ENCODE data around the gene SEMA4C. TPM values are rescaled to one million over a fixed set of nuclear protein-coding genes. Genes with fewer than 3 reads are reported as not detected.

SEMA4C gene
- total RNA-seq, 2 donors from 2014 or later, result 8.3 to 9.6 TPM

DNA sequence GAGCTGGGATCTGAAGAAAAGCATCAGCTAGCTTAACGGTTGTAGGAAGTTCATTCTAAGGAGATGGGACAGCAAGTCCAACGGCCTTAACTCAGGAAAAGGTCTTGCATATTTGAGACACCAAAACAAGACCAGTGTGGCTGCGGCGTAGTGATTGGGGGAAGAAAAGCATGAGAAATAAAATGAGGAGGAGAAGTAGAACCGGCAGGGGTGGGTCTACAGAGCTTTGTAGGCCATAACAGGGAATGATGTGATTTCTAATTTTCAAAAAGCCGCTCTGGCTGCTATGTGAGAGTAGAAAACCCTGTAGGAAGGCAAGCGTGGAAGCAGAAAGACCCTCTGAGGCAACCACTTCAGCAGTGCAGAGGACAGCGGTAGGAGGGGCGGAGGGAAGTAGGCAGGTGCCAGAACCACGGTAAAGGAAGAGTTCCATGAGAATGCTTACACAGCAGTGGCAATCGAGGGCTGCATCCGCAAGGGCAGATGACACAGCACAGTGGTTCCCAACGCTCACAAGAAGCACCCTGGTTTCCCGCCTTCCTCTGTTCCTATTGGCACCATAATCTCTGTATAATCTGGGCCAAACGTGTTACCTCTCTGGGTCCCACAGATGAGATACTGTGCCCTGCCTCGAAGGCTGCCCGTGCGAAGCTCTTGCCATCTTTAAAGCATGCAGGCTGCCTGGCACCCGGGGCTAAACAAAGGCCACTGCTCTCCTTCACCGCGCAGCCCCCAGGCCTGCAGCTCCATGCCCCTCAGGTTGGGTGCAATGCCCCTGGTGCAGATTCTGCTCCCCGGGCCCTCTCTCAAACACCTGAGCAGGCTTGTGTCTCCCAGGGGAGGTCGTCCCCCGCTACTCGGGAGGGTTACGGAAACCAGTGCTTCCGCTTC lies 12.9 kb downstream of the SEMA4C start:
- Mint-ChIP-seq H3K4me3 (peak overlapping the region; percentile 89), H3K27me3 (no peaks in the 10 kb centered on the region), H3K27ac (peak overlapping the region; percentile 79), H3K9me3 (no peaks in the 10 kb centered on the region), H3K36me3 (ENCODE audit: low read depth) (peaks cover 39% of the 10 kb centered on the region), H3K4me1 (peaks cover 19% of the 10 kb centered on the region)
- ATAC-seq (replicated peaks), result peak; percentile 18

DNA sequence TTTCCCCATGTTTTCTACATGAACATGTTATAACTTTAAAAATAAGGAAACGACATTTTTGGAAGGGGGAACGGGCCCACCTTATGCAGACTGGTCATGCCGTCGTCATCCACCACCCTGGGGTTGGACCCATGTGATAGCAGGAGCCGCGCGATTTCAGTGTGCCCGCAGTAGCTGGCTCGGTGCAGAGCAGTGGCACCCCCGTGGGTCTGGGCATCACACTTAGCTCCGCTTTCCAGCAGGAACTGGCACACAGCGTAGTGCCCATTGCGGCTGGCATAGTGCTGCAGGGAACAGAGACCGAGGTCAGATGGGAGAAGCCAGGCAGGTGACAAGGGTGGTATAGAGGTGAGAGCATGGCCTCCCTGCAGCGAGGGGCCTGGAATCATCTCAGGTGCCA lies 16.6 kb downstream of the SEMA4C start:
- Mint-ChIP-seq H3K9me3 (no peaks in the 10 kb centered on the region), H3K4me3 (no peak overlapping the region), H3K36me3 (ENCODE audit: low read depth) (peaks cover 62% of the 10 kb centered on the region), H3K27ac (no peak overlapping the region), H3K27me3 (no peaks in the 10 kb centered on the region), H3K4me1 (peaks cover 13% of the 10 kb centered on the region)
- no peak for ATAC-seq (replicated peaks)

DNA sequence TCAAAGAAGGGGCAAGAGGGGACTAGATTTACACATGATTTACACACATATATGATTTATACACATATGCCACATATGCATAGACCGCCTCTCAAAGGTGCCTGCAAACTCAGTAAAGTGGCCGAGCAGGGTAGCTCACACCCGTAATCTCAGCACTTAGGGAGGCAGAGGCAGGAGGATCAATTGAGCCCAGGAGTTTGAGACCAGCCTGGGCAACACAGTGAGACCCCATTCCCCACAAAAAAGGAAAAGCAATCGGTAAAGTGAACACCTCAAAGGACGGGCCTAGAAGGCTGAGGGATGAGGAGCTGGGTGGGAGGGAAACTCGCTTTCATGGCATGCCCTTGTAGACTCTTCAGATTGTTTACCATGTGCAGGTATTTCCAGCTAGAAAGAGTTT lies 17.2 kb downstream of the SEMA4C start:
- peaks cover 68% of the 10 kb centered on the region for H3K36me3 Mint-ChIP-seq (ENCODE audit: low read depth)
- no peaks in the 10 kb centered on the region for H3K27me3 Mint-ChIP-seq
- peaks cover 13% of the 10 kb centered on the region for H3K4me1 Mint-ChIP-seq
- no peaks in the 10 kb centered on the region for H3K9me3 Mint-ChIP-seq
- H3K4me3 Mint-ChIP-seq, result no peak overlapping the region
- no peak for ATAC-seq (replicated peaks)
- H3K27ac Mint-ChIP-seq, result no peak overlapping the region

DNA sequence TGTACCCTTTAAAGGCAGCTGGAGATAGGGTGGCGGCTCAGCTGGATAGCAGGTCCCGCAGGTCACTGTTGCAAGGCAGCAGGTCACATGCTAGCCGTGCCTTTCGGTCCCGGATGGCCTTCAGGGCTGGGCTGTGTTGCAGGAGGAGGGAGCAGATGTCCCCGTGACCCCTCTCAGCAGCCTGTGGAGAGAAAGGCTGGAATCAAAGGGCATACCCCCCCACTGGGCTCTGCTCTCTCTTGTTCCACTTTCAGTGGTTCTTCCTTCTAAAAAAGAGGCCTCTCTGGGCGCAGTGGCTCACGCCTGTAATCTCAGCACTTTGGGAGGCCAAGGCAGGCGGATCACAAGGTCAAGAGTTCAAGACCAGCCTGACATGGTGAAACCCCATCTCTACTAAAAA lies 21.6 kb downstream of the SEMA4C start:
- H3K4me3 Mint-ChIP-seq, result no peak overlapping the region
- H3K9me3 Mint-ChIP-seq, result no peaks in the 10 kb centered on the region
- no peaks in the 10 kb centered on the region for H3K4me1 Mint-ChIP-seq
- peaks cover 67% of the 10 kb centered on the region for H3K36me3 Mint-ChIP-seq (ENCODE audit: low read depth)
- H3K27ac Mint-ChIP-seq, result peak overlapping the region; percentile 33
- H3K27me3 Mint-ChIP-seq, result no peaks in the 10 kb centered on the region
- ATAC-seq (replicated peaks), result no peak

DNA sequence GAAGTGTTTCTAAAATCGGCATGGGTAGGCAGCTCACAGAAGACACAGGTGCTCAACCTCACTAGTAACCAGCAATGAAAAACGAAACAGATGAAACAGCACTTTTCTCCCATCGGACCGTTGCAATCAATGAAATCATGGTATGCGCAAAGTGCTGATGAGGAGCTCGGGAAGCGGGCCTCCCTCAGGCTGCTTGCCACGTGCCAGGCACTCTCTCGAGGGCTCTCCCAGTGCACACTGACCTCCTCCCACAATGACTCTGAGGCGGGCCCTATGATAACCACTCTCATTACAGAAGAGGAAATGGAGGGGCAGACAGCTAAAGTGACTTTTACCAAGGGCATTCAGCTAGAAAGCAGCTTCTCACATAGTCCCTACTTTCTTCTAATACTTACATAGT lies 22.3 kb downstream of the SEMA4C start:
- H3K4me3 Mint-ChIP-seq, result no peak overlapping the region
- ATAC-seq (replicated peaks), result peak; percentile 14
- H3K9me3 Mint-ChIP-seq, result no peaks in the 10 kb centered on the region
- H3K27ac Mint-ChIP-seq, result peak overlapping the region; percentile 33
- no peaks in the 10 kb centered on the region for H3K27me3 Mint-ChIP-seq
- H3K4me1 Mint-ChIP-seq, result no peaks in the 10 kb centered on the region
- peaks cover 60% of the 10 kb centered on the region for H3K36me3 Mint-ChIP-seq (ENCODE audit: low read depth)

DNA sequence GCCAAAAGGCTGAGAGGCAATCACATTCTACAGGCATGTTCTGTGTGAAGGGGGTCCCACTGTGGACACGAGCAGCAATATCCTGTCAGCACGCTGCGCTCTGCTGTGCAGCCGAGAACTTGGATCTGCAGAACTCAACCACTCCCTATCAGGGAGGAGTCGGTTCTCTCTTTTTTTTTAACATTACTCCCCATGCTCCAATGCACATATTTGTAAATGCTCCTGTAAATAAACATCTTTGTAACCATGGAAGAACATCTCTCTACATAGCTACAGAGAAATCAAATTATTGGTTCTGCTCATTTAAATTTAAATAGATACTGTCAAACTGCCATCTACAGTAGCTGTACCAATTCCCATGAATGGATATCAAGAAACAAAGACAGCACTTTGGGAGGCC lies 23.1 kb downstream of the SEMA4C start:
- no peak overlapping the region for H3K4me3 Mint-ChIP-seq
- no peak for ATAC-seq (replicated peaks)
- H3K4me1 Mint-ChIP-seq, result no peaks in the 10 kb centered on the region

DNA sequence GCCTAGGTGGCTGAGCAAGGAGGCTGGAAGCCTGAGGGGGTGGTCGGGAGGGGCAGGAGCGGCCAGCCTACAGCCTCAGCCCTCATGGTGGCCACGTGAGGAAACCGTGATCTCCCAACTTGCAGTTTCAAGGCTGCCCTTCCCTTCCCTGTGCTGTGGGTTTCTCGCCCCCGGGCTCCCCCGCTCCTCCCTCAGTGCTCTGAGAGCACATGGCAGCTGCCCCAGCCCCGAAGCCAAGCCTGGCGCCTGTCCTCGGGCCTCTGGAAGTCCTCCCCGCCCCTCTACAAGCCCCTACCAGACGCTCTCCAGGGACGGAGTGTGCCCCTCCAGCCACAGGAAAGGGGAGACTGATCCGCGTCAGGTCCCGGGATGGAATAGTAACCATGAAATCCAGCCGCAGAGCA lies 25.5 kb downstream of the SEMA4C start:
- Mint-ChIP-seq H3K27me3 (no peaks in the 10 kb centered on the region), H3K36me3 (ENCODE audit: low read depth) (peaks cover 35% of the 10 kb centered on the region), H3K4me1 (no peaks in the 10 kb centered on the region)

More for the DNA sequence above, 23.1 kb downstream of the SEMA4C start:
- Mint-ChIP-seq H3K27me3 (no peaks in the 10 kb centered on the region), H3K9me3 (no peaks in the 10 kb centered on the region), H3K27ac (no peak overlapping the region), H3K36me3 (ENCODE audit: low read depth) (peaks cover 59% of the 10 kb centered on the region)

DNA sequence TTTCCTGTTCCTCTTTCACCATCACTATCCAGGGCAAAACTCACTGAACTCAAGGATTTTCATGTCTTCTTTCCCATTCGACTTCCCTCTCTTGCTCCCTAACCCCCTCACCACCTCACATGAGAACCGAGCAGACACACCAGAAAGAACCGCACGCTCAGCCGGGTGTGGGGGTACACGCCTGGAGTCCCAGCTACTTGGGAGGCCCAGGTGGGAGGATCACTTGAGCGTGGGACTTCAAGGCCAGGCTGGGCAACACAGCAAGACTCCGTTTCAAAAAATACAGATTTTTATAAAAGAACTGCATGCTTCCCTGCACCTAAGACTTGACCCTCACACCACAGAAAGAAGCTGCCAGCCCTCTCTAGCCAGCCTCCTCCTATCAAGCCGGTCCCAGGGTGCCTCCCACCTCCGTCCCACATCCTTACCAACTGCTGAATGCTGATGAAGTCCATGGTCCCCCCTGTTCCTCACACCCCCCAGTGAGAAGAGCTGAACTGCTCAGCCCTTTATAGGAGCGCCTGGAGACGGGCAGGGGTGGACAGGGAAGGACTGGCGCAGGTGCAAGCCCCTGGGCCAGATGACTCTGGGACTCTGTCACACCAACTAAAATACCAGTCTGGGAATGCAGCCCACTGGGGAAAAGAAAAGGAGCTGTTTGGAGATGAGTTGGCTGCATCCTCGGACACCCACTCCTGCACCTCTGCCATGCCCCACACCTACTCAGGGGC lies 26.2 kb downstream of the SEMA4C start, which contains the start of gene ANKRD23:
Gene ANKRD23, minus strand, starts transcription at position 484 of the 731 bp plus-strand sequence. Its CDS starts 29 bp downstream, at position 455.
- peaks cover 35% of the 10 kb centered on the region for H3K36me3 Mint-ChIP-seq (ENCODE audit: low read depth)
- H3K4me3 Mint-ChIP-seq, result no peak within 1 kb of the TSS
- no peaks in the 10 kb centered on the region for H3K4me1 Mint-ChIP-seq
- ATAC-seq (replicated peaks), result no peak
- no peaks in the 10 kb centered on the region for H3K27me3 Mint-ChIP-seq
- H3K9me3 Mint-ChIP-seq, result no peaks in the 10 kb centered on the region
- peak within 1 kb of the TSS; percentile 58 for H3K27ac Mint-ChIP-seq

More for the DNA sequence above, 25.5 kb downstream of the SEMA4C start:
- Mint-ChIP-seq H3K27ac (peak overlapping the region; percentile 58), H3K9me3 (no peaks in the 10 kb centered on the region), H3K4me3 (no peak overlapping the region)
- ATAC-seq (replicated peaks), result no peak

DNA sequence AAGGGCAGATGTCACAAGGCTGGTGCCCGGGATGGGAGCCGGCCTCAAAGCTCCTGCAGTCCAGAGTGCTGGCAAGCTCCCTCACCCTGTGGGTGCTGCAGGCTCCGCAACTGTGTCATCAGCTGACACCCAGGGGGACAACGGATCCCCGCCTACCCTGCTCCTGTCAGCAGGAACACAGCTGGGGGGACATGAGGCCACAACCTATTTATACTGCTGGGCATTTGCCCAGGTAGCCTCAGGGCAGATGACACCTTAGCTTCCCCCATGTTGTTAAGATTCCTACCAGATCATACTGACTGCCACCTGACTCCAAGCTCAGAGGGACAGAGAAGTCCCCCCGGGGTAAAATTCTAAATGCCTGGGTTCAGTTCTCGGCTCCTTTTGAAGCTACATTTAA lies 27.3 kb downstream of the SEMA4C start:
- H3K4me3 Mint-ChIP-seq, result no peak overlapping the region
- H3K9me3 Mint-ChIP-seq, result no peaks in the 10 kb centered on the region
- ATAC-seq (replicated peaks), result no peak
- H3K27ac Mint-ChIP-seq, result peak overlapping the region; percentile 61
- H3K27me3 Mint-ChIP-seq, result no peaks in the 10 kb centered on the region
- no peaks in the 10 kb centered on the region for H3K4me1 Mint-ChIP-seq
- peaks cover 24% of the 10 kb centered on the region for H3K36me3 Mint-ChIP-seq (ENCODE audit: low read depth)

DNA sequence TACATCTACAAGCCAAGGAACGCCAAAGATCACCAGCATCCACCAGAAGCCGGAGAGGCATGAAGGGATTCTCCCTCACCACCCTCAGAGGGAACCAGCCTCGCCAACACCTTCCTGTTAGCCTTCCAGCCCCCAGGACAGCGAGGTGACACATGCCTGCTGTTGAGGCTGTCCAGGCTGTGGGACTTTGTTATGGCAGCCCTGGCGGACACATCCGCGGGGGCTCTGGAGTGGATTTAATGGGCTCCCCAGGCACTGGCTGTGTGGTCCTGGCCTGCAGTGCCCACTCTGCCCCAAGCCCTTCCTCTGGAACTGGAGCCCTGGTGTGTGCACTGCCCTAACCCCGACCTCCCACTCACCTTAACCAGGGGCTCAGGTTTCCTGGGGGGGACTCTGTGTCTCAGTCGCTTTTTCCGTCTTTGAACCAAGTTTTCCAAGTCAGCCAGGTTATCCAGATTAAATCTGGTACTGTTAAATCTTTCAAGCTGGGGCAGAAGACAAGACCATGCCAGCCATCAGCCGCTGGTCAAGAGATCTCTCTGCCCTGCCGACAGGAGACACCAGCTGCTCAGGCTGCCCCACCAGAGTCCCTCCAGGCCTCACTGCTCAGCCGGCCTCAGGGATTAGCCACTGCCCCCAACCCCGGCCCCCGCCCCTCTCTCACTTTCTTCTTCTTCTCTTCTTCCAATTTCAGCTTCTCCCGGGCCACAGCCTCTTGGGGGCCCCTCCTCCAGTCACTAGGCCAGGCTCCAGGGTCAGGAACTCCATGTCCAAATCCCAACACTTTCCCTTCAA lies 28.0 kb downstream of the SEMA4C start:
- ATAC-seq (replicated peaks), result no peak
- H3K27me3 Mint-ChIP-seq, result no peaks in the 10 kb centered on the region

DNA sequence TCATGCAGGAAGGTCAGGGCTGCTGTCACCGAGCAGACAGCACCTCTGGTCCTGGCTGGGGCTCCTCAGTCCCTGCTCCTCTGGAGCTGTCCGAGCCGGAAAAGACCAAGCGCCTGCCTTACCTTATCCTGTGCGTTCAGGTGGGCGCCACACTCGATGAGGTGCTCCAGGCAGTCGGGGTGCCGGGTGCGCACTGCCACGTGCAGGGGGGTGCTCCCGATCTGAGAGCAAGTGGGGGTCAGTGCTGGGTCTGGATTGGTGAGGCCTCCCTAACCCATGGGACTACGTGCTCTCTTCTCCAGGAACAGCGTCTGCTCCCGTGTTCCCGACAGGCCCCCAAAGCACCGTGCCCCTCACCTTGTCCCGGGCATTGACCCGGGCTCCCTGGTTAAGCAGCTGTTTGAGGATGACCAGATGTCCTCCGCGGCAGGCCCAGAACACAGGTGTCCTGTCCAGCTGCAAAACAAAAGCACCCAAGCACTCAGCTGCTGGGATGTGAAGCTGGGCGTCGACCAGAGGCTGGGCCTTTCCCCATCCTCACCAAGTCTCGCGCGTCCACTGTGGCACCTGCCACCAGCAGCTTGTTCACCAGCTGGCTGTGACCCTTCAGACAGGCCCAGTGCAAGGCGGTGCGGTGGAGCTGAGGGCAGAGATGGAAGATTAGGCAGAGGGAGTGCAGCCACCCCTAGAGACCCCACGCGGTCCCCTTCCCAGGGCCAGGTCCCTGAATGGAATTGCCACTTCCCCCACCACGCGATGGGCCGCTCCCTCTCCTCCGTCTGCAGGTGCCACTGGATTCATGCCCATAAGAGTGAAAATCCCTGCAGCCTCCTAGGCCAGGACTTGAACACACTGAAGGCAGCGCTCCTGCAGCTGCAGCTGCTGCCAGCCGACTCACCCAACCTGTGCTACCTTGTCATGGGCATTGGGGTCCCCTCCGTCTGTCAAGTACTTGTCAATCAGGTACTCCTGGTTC lies 29.7 kb downstream of the SEMA4C start:
- Mint-ChIP-seq H3K9me3 (no peaks in the 10 kb centered on the region), H3K36me3 (ENCODE audit: low read depth) (peaks cover 20% of the 10 kb centered on the region), H3K4me3 (peak overlapping the region; percentile 45), H3K27me3 (no peaks in the 10 kb centered on the region), H3K4me1 (no peaks in the 10 kb centered on the region), H3K27ac (no peak overlapping the region)
- no peak for ATAC-seq (replicated peaks)

More for the DNA sequence above, 28.0 kb downstream of the SEMA4C start:
- Mint-ChIP-seq H3K36me3 (ENCODE audit: low read depth) (peaks cover 17% of the 10 kb centered on the region), H3K27ac (peak overlapping the region; percentile 61), H3K9me3 (no peaks in the 10 kb centered on the region), H3K4me1 (no peaks in the 10 kb centered on the region), H3K4me3 (no peak overlapping the region)

DNA sequence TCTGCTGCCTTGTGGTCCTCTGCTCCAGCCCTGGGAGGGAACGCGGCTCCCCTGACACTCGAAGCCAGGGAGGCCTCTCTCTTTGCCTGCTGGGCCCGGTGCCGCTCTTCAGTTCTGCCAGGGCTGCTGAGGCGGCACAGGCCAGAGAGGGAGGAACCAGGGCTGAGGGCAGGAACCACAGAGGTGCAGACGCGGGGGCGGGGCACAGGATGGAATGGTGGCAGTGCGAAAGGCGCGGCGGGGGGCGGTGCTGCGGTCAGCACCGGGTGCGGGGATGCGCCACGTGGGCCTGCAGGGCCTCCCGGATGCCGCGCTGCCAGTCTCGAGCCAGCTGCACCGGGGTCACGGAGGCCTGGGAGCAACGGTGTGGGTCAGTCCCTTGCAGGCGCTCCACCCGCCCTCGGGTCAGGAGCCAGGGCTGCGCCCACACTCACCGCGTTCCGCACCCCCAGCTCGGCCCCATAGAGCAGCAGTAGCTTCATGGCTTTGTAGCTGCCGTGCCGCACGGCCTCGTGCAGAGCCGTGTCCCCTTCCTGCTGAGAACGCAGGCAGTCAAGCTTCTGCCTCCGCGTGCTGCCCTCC lies 30.5 kb downstream of the SEMA4C start:
- Mint-ChIP-seq H3K4me1 (no peaks in the 10 kb centered on the region), H3K36me3 (ENCODE audit: low read depth) (peaks cover 28% of the 10 kb centered on the region), H3K4me3 (peak overlapping the region; percentile 45), H3K27ac (no peak overlapping the region), H3K9me3 (no peaks in the 10 kb centered on the region), H3K27me3 (no peaks in the 10 kb centered on the region)
- peak; percentile 93 for ATAC-seq (replicated peaks)
